Daoy (cell line): ENCODE data around the gene MRE11. TPM values are rescaled to one million over a fixed set of nuclear protein-coding genes. Genes with fewer than 3 reads are reported as not detected.

ENCODE experiments used
- DNase-seq: peaks from one replicate; pipeline ENCODE4 v3.0.0-alpha.2; 2015; ENCODE audit warnings: low read depth
- total RNA-seq: library from RNA; depleted of rRNA; stranded (reverse); fragments of >200 nt; shearing (Covaris generic); gene quantifications from 2 replicates; pipeline ENCODE4 v1.2.3, GENCODE V29; 2014; rRNA removed

MRE11 gene
- total RNA-seq, result 25.2 and 27.0 TPM in 2 replicates

- DNase-seq, result peak; percentile 98
These were observed at the start of gene MRE11, which contains the start of gene ANKRD49 for GRCh38 chr11:94493281-94494125. Gene MRE11 (minus strand): TSS chr11:94493844. CDS start chr11:94492801, 1,043 bp downstream. Gene ANKRD49 (plus strand): TSS chr11:94493984. CDS start chr11:94496694, 2,710 bp downstream.

GRCh38 chr11:94539420-94539819 lies 45.8 kb upstream of the MRE11 start:
- DNase-seq, result no peak

GRCh38 chr11:94537031-94537600 lies 43.5 kb upstream of the MRE11 start:
- DNase-seq, result no peak

- no peak for DNase-seq
These were observed 42.7 kb upstream of the MRE11 start for GRCh38 chr11:94536386-94536785.

- DNase-seq, result no peak
These were observed 40.3 kb upstream of the MRE11 start for GRCh38 chr11:94533696-94534630.

- DNase-seq, result no peak
These were observed 39.6 kb upstream of the MRE11 start for GRCh38 chr11:94533206-94533605.

GRCh38 chr11:94532211-94532610 lies 38.6 kb upstream of the MRE11 start:
- no peak for DNase-seq

GRCh38 chr11:94528551-94528950 lies 34.9 kb upstream of the MRE11 start:
- no peak for DNase-seq

- DNase-seq, result no peak
These were observed 33.2 kb upstream of the MRE11 start for GRCh38 chr11:94526645-94527438.

- DNase-seq, result peak; percentile 72
These were observed 32.1 kb upstream of the MRE11 start for GRCh38 chr11:94525546-94526324.

GRCh38 chr11:94524341-94524740 lies 30.7 kb upstream of the MRE11 start:
- no peak for DNase-seq

GRCh38 chr11:94521684-94522083 lies 28.0 kb upstream of the MRE11 start:
- DNase-seq, result peak; percentile 15

- no peak for DNase-seq
These were observed 25.9 kb upstream of the MRE11 start for GRCh38 chr11:94519478-94520084.

- no peak for DNase-seq
These were observed 24.7 kb upstream of the MRE11 start for GRCh38 chr11:94518300-94518699.

- no peak for DNase-seq
These were observed 23.1 kb upstream of the MRE11 start for GRCh38 chr11:94516725-94517124.

- DNase-seq, result no peak
These were observed 21.8 kb upstream of the MRE11 start for GRCh38 chr11:94515398-94515797.

GRCh38 chr11:94513091-94513490 lies 19.4 kb upstream of the MRE11 start:
- DNase-seq, result peak; percentile 30

GRCh38 chr11:94511932-94512781 lies 18.5 kb upstream of the MRE11 start, which contains the start of gene C11orf97:
Gene C11orf97 (plus strand): TSS chr11:94512461. CDS start chr11:94512529, 68 bp downstream.
- DNase-seq, result peak; percentile 42

GRCh38 chr11:94507485-94507884 lies 13.8 kb upstream of the MRE11 start:
- no peak for DNase-seq
